ENCODE results near the gene ARHGEF1.

DNA sequence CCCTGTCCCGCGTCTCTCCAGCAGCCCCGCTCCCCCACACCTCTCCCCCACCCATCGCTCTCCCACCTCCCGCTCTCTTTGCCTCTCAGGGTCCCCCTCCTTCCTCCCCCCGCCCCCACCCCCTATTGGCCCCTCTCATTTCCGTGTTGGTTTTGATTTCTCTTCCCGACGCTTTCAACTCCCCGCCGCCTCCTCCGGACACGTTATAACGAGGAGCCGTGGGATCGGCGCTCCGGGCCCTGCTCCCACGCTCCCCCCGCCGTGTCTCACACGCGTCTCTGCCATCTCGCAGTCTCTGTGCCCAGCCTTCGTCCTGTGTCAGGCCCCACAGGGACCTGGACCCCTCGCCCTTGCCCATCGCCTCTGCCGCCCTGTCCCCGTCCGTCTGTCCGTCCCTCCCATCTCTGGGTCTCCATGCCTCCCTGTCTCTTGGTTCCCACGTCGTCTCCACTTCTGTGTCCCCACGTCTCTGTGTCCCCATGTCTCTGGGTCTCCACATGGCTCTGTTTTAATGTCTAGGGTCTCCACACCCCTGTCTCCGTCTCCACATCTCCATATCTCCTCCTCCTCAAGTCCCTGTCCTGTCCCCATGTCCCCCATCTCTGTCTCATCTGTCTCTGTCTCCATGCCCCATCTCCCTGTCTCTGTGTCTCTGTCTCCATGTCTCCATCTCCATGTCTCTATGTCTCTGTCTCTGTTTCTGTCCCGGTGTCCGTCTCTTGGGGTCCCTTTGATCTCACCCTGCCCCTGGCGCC lies 32.2 kb downstream of the ARHGEF1 start:
- TF ChIP-seq, protein P1, sequence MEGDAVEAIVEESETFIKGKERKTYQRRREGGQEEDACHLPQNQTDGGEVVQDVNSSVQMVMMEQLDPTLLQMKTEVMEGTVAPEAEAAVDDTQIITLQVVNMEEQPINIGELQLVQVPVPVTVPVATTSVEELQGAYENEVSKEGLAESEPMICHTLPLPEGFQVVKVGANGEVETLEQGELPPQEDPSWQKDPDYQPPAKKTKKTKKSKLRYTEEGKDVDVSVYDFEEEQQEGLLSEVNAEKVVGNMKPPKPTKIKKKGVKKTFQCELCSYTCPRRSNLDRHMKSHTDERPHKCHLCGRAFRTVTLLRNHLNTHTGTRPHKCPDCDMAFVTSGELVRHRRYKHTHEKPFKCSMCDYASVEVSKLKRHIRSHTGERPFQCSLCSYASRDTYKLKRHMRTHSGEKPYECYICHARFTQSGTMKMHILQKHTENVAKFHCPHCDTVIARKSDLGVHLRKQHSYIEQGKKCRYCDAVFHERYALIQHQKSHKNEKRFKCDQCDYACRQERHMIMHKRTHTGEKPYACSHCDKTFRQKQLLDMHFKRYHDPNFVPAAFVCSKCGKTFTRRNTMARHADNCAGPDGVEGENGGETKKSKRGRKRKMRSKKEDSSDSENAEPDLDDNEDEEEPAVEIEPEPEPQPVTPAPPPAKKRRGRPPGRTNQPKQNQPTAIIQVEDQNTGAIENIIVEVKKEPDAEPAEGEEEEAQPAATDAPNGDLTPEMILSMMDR (IDR thresholded peaks at IDR 0.05) = no peak
- TF ChIP-seq POLR2A (IDR thresholded peaks at IDR 0.05) = no peak

Data from heart left ventricle (tissue), 13 donors.